ENCODE measurements around the gene SMARCAD1. TPM values are rescaled to one million over a fixed set of nuclear protein-coding genes. Genes with fewer than 3 reads are reported as not detected.

The SMARCAD1 gene
- total and polyA plus RNA-seq, 4 donors, result 3.6 to 18.8 (median 8.7) TPM

GRCh38 chr4:94267037-94267436 lies 59.4 kb downstream of the SMARCAD1 start:
- H3K4me3 ChIP-seq (ENCODE audit: low read depth in 1 of 3, low read length in 3 of 3), result no peak overlapping the region
- peaks cover 0 to 6% (median 3%) of the 10 kb centered on the region in 4 donors for H3K36me3 ChIP-seq (ENCODE audit: control insufficient read depth in 4 of 4, insufficient read depth in 3 of 4, low read depth in 1 of 4, low read length in 3 of 4)
- H3K9ac ChIP-seq (ENCODE audit: low read depth in 1 of 2, low read length in 2 of 2), result no peak overlapping the region
- no peaks in the 10 kb centered on the region for H3K9me3 ChIP-seq (ENCODE audit: control insufficient read depth in 4 of 4, low read length in 3 of 4)
- no peaks in the 10 kb centered on the region for H3K4me1 ChIP-seq (ENCODE audit: control insufficient read depth in 4 of 4, insufficient read depth in 4 of 4, low read length in 3 of 4)
- H3K27me3 ChIP-seq (ENCODE audit: control insufficient read depth in 4 of 4, insufficient read depth in 4 of 4, low read length in 3 of 4), result no peaks in the 10 kb centered on the region
- TF ChIP-seq, protein P1, sequence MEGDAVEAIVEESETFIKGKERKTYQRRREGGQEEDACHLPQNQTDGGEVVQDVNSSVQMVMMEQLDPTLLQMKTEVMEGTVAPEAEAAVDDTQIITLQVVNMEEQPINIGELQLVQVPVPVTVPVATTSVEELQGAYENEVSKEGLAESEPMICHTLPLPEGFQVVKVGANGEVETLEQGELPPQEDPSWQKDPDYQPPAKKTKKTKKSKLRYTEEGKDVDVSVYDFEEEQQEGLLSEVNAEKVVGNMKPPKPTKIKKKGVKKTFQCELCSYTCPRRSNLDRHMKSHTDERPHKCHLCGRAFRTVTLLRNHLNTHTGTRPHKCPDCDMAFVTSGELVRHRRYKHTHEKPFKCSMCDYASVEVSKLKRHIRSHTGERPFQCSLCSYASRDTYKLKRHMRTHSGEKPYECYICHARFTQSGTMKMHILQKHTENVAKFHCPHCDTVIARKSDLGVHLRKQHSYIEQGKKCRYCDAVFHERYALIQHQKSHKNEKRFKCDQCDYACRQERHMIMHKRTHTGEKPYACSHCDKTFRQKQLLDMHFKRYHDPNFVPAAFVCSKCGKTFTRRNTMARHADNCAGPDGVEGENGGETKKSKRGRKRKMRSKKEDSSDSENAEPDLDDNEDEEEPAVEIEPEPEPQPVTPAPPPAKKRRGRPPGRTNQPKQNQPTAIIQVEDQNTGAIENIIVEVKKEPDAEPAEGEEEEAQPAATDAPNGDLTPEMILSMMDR (IDR thresholded peaks at IDR 0.05; ENCODE audit: low read depth, low read length, missing input control), result no peak
- TF ChIP-seq REST (IDR thresholded peaks at IDR 0.05) (no peak), SP1 (IDR thresholded peaks at IDR 0.05) (no peak), FOXA1 (IDR thresholded peaks at IDR 0.05) (no peak), JUND (IDR thresholded peaks at IDR 0.05) (no peak), EGR1 (IDR thresholded peaks at IDR 0.05; ENCODE audit: low read depth in 2 of 2) (no peak), ZBTB33 (IDR thresholded peaks at IDR 0.05) (no peak), FOXA2 (IDR thresholded peaks at IDR 0.05) (no peak), GABPA (IDR thresholded peaks at IDR 0.05 in 1 of 2, conservative IDR thresholded peaks at IDR 0.05 in 1 of 2) (no peak), YY1 (IDR thresholded peaks at IDR 0.05) (no peak), RAD21 (IDR thresholded peaks at IDR 0.05) (no peak)
- WGBS, result 99% methylated on average over 4 of the region's 4 CpGs
- no peak for DNase-seq (ENCODE audit: low spot score)
- no peak overlapping the region for H3K27ac ChIP-seq (ENCODE audit: low read depth in 1 of 2, low read length in 2 of 2)

GRCh38 chr4:94271248-94271647 lies 63.6 kb downstream of the SMARCAD1 start:
- Histone ChIP-seq H3K9me3 (ENCODE audit: control insufficient read depth in 4 of 4, low read length in 3 of 4) (no peaks in the 10 kb centered on the region), H3K4me1 (ENCODE audit: control insufficient read depth in 4 of 4, insufficient read depth in 4 of 4, low read length in 3 of 4) (no peaks in the 10 kb centered on the region), H3K36me3 (ENCODE audit: control insufficient read depth in 4 of 4, insufficient read depth in 3 of 4, low read depth in 1 of 4, low read length in 3 of 4) (peaks cover 0 to 18% (median 11%) of the 10 kb centered on the region in 4 donors), H3K9ac (ENCODE audit: low read depth in 1 of 2, low read length in 2 of 2) (no peak overlapping the region), H3K4me3 (ENCODE audit: low read depth in 1 of 3, low read length in 3 of 3) (no peak overlapping the region), H3K27me3 (ENCODE audit: control insufficient read depth in 4 of 4, insufficient read depth in 4 of 4, low read length in 3 of 4) (no peaks in the 10 kb centered on the region), H3K27ac (ENCODE audit: low read depth in 1 of 2, low read length in 2 of 2) (no peak overlapping the region)
- no peak for TF ChIP-seq YY1 (IDR thresholded peaks at IDR 0.05)
- TF ChIP-seq GABPA (IDR thresholded peaks at IDR 0.05 in 1 of 2, conservative IDR thresholded peaks at IDR 0.05 in 1 of 2), result no peak
- TF ChIP-seq FOXA1 (IDR thresholded peaks at IDR 0.05), result no peak
- DNase-seq (ENCODE audit: low spot score), result no peak
- 77% methylated on average over 2 of the region's 2 CpGs for WGBS

Measured in liver (tissue), 9 donors.